ENCODE measurements around the gene IPO8. TPM values are rescaled to one million over a fixed set of nuclear protein-coding genes. Genes with fewer than 3 reads are reported as not detected.

IPO8 gene
- 24.3 TPM for total RNA-seq
- long read RNA-seq, full-length matches to known transcripts: 3 of 11 reads
- long read RNA-seq, partial matches to known transcripts: 5 of 11 reads
- long read RNA-seq, other reads (novel, unspliced or antisense): 3 of 11 reads

DNA sequence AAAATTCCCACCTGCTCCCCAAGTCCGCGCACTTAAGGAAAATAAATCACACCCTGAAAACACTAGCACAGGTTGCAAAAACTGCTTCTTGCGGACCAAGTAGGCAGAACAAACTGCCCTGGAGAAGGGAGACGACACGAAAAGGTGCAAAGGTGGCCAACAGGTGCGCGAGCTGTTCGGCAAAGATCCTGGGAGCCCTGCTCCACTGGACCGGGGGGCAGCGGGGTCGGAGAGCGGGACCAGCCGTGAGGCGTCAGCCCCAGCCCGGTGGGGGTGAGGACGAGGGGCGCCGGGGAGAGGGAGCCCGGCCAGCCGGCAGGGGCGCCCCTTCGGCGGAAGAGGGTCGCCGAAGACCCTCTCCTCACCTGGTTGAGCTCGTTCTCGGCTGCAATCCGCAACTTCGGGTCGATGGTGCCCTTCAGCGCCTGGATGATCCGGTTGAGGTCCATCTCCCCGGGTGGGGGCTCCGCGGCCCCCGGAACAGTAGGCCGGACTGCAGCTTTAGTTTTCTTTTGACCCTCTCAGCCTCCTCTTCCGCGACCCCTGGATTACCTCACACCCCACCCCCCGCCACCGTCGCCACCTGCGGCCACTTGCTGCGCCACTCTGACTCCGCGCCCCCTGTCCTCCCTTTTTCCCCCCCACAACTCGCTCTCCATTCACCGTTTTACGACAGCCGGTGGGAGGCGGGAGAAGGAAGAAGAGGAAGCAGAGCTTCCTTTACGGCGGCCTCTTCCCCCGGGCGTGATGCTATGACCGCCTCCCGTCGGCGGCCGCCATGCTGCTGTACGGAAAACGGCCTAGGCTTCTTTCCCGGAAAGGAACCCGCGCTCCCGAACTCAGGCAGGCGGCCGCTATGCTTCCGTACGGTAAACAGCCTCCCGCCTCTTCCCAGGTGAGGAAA, at the start of gene IPO8:
TSS of gene IPO8 (minus strand) at position 671 of the 904 bp plus-strand sequence. CDS start at position 449, 222 bp downstream.
- intact Hi-C loops (cut with DNase I): loop anchor here (5.0 kb wide), 2 partner anchors 57 to 112 kb away; partner anchors contain the start of gene CAPRIN2

DNA sequence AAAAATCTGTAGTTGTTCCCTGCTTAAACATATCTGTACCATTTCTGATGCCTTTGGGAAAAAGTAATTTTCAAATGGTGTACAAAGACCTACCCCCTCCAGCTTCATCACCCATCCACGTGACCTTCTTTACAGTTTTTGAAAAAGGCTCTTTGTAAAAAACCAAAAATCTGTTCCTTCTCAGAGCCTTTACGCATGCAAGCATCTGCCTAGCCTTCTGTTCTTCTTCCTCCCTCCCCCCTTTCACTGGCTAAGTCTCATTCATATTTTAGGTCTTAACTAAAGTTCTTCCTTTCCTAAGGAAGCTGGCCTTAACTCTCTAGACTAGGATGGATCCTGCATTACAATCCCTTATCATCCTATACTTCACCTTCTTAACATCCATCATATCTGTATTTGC, 48.7 kb upstream of the IPO8 start:
- no peak for DNase-seq (ENCODE audit: low spot score)
- intact Hi-C loops (cut with DNase I): no loop called here

More for the DNA sequence above, at the start of gene IPO8:
- DNase-seq (ENCODE audit: low spot score): peak; percentile 95

DNA sequence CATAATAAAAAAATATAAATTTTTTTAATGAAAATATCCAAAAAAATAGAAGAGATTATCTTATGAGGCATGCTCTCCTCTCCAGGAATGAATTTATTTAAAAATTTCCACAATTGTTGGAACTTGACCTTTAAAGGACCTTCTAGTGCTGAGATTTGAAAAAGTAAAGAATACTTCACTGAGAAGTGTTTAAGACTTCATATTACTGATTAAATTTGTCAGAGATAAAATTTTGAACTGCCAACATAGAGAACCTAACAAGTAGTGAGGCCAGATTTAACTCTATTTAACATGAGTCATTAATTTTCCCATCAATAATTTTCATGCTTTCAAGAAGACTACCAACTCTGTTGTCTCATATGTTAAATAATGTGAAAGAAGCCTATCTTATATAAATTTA, 44.6 kb upstream of the IPO8 start:
- intact Hi-C loops (cut with DNase I): no loop called here
- no peak for DNase-seq (ENCODE audit: low spot score)

DNA sequence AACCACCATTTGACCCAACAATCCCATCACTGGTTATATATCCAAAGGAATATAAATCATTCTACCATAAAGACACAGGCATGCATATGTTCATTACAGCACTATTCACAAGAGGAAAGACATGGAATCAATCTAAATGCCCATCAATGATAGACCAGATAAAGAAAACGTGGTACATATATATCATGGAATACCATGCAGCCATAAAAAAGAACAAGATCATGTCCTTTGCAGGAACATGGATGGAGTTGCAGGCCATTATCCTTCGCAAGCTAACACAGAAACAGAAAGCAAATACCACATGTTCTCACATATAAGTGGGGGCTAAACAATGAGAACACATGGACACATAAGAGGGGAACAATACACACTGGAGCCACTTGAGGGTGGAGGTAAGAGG, 43.4 kb upstream of the IPO8 start:
- intact Hi-C loops (cut with DNase I): no loop called here
- no peak for DNase-seq (ENCODE audit: low spot score)

DNA sequence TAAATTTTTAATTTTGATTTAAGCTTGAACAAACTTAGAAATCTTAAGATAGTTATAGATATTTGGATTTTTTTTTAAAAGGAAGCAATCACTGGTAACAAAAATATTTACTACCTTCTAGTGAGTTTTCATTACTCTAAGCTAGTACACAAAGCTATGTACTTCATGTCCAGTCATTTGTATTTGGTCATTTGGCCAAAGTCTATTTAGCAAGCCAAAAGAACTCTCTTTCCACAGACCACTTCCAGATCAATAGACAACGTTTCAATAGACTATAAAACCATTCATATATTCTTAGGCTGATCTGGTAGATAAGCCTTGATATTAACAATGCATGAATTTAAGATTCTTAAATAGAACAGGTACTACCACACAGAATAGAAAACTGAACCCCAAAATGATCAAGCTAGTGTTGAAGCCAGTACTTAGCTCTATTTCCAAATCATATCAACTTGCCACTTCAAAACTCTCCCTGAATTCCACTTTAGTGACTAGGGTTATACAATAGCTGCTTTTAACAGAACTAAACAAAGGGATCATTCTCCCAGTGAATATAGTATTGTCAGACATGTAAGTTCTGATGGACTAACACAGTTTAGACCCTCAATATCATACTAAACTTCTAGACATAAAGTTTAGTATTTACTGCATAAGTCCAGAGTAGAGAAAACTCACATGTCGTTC, 37.4 kb upstream of the IPO8 start:
- DNase-seq (ENCODE audit: low spot score): no peak
- intact Hi-C loops (cut with DNase I): no loop called here

DNA sequence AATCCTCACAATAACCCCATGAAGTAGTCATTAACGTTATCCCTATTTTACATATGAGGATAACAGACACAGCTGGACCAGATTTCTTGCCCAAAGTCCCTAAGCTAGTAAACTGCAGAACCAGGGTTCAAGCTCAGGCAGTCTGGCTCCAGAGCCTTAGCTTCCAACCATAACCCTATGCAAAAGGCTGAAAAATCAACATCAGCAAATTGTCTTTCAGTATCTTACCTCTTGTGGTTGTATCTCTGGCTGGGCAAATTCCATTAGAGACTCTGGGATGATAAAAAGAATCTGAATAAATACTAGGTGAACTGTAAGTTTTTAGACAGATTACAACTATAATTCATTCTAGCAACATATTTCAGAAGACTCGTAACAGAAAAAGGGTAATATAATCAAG, 34.3 kb upstream of the IPO8 start:
- DNase-seq (ENCODE audit: low spot score): no peak
- intact Hi-C loops (cut with DNase I): no loop called here

DNA sequence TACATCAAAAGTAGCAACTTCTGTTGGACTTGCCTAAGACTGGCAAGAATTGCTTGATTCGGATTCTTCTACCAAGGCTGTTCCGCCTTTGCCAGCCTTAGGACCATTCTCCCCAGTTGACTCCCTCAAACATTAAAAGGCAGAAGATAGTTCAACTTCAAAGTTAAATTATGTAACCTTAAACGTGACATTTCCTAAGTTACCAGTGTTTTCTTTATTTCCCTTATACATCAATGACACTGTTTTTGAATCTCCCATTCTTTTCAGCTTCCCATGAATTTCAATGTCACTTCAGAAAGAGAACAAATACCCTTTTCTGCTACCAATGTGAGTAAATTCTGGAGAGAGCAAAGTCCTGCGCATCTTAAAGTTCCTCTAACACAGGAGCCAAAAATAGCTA, 33.9 kb upstream of the IPO8 start:
- DNase-seq (ENCODE audit: low spot score): no peak
- intact Hi-C loops (cut with DNase I): no loop called here

DNA sequence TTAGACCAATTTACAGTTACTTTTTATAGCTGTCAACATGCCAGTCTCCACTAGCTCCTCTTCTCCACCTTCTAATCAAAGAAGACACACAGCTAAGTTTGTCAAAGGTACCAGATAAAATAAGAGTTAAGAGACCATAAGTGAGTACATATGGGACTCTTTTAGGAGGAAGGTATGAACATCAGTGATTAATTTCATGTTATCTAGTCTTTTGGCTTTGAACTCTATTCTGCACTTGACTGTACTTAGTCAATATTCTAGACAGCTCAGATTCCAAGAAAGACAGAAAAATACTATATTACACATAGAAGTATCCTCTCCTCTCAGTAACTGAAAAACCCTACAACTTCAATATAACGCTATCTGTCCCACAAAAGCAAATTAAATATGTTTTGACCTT, 31.0 kb upstream of the IPO8 start:
- intact Hi-C loops (cut with DNase I): no loop called here

DNA sequence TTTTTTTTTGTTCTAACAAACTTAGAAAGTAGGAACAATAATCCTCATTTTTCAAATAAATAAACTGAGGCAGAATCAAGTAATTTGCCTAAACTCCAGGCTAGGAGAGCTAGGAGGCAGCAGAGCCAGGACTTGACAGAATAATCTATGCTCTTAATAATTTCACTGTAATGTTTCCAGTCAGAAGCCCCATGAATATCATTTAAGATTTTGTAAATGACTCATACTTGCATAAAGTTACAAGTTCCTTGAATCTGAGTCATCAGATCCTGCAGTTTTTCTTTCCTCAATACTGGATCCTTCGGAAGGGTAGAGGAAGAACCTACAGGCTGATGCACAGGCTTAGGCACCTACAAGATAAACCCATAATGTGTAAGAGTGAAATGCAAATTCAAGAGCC, 30.1 kb upstream of the IPO8 start:
- intact Hi-C loops (cut with DNase I): no loop called here
- no peak for DNase-seq (ENCODE audit: low spot score)

More for the DNA sequence above, 31.0 kb upstream of the IPO8 start:
- DNase-seq (ENCODE audit: low spot score): no peak

DNA sequence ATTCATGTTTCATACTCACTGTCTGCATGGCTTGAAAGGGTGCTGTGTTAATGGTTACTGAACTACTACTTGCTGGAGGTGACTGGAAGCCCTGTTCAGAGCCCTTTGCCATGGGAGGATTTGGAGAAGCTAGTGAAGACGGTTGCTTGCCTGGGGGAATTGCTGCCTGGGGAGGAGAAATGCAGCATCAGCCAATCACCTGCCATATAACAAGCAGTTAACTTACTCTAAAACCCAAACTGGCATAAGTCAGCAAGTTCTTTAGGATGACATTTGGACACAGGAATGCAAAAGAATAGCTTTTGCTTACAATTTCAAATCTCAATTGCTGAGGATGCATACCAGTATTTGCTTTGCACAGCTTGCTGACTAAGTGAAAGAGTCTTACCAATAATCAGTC, 23.4 kb upstream of the IPO8 start:
- DNase-seq (ENCODE audit: low spot score): no peak
- intact Hi-C loops (cut with DNase I): no loop called here

DNA sequence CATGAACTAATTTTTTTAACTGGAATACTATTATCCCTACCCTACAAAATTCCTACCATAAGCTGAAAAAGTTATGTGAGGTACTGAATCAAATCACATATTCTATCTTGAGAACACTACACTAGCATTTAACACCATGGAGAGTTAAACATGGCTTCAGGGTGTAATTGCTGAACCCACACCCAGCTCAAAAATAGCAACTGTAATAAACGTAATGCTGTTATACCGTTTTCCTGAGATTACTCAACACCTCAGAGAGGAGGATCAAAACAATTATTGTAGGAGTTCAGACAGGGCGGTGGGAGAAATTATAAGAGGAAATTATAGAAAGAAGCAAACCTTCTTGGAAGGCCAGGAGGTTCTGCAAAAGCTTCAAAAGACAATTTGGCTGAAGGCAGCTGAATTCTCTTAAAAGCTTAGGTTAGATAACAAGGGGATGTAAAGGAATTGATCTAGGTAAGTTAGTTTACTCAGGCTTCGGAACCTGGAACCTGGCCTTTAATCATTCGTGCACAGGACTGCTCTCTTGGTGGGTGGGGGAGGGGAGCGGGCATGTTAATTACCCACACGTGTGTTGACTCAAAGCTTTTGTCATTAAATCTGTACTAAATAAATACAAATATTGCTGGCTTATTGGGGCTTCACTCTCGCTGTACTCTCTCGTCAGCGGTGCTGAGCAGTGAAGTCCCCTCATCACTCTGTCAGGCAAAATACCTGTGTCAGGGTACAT, 12.1 kb upstream of the IPO8 start:
- DNase-seq (ENCODE audit: low spot score): no peak
- intact Hi-C loops (cut with DNase I): no loop called here

DNA sequence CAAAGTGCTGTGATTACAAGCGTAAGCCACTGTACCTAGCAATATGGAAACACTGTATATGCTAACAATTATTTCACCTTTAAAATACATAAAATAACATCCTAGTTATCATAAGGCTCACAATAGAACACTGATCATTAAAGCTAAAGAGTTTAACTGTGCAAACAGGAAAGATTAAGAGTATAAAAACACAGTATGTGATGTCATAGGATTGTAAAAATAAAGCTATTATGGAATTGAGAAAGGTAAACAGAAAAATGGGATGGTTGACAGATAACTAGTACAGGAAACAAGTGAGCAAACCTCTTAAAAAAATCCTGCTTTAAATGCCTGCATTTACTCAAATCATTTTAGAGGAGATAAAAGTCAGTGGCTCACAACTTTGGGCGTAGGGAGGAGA, 10.8 kb upstream of the IPO8 start:
- no peak for DNase-seq (ENCODE audit: low spot score)
- intact Hi-C loops (cut with DNase I): no loop called here

DNA sequence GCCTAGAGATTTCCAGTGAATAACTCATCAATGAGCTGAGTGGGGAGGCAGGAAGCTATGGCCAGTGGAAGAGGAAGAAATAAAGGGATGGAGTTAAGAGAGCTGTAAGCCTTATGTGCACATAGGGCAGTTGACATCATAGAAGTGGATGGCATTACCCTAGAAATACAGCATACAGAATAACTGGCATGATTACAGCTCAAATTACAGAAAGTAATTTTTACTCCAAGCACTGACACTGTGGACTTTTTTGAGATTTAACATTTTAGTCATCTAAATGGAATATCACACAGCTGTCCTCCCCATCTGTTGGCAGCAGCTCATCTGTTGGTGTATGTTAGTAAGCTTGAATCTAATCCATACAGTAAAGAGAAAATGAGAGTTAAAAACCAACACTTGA, 5.4 kb upstream of the IPO8 start:
- no peak for DNase-seq (ENCODE audit: low spot score)
- intact Hi-C loops (cut with DNase I): no loop called here

DNA sequence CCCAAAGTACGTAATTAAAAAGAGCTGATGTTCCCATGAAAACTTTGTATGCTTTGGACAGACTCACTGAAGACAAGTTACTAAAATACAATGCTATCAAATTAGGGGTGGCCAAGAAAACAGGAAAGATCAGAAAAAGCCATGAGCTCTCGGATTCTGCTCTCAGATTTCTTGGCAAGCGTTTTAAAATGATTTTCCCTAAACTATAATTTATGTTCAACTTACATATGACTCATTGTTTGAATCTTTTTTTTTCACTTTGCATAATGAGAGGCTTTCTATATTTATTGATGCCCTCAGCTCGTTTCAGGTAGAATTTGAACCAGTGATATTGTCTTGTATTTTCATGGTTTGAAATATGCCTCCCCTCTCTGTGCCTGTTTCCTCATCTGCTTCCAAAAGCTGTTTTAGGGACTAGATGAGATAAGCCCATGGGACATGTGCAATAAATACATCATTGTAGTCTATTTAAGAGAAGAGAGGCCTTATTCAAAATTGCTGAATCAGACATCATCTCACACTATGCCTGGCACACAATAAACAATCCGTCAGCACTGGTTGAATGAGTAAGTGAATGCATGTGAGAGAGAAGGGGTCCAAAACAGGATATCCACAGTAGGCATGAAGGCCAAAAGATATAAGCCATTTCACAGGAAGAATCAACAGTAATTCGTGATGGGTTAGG, 4.7 kb upstream of the IPO8 start:
- intact Hi-C loops (cut with DNase I): no loop called here
- DNase-seq (ENCODE audit: low spot score): no peak

DNA sequence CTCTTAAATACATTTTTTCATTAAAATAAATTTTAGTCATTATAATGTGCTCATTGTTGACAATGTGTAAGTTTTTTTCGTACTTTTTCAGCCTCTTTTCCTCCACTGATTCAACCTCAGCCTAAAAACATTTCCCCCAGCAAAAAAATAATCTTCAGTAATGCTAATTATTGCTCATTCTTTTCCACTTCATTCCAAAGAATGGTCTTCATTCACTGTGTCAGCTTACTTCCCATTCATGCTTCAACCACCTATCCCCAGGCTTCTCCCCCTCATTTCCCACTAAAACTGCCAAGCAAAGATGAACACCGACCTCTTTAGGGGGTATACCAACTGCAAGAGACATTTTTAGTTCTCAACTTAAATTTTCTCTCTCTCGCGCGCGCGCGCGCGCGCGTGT, 2.7 kb upstream of the IPO8 start:
- DNase-seq (ENCODE audit: low spot score): no peak
- intact Hi-C loops (cut with DNase I): loop anchor here (5.0 kb wide), 2 partner anchors 54 to 109 kb away; partner anchors contain the start of gene CAPRIN2

DNA sequence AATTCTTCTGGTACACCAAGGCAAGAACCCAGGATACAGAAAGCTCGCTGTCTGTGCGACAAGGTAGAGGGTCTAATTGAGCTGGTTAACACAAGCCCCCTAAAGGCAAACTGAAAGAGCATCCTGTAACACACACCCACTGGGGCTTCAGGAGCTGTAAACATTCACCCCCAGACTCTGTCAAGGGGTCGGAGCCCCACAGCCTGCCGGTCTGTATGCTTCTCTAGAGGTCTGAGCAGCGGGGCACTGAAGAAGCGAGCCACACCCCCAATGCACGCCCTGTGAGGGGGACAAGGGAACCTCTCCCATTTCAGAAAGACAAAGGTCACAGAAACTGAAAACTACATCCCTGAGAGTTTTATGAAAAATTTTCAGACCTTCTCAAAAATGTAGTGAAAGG, 1.3 kb upstream of the IPO8 start:
- no peak for DNase-seq (ENCODE audit: low spot score)
- intact Hi-C loops (cut with DNase I): loop anchor here (5.0 kb wide), 2 partner anchors 55 to 110 kb away; partner anchors contain the start of gene CAPRIN2

DNA sequence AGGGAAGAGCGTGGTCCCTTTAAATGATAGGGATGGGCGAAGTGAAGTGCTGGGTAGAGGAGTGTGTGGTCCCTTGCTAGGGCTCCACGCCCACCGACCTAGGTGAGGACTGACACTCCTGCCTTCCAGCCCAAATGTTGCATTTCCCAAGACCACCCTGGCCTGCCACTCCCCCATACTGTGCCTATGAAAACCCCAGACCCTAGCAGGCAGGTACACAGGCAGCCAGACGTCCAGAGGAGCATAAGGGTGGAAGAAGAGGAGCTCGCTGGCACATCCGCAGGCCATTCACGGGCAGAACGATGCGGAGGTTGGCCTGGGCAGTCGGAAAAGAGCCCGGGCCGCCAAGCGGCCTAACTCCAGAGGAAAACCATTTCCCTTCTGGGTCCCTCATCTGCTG, 817 bp upstream of the IPO8 start:
- intact Hi-C loops (cut with DNase I): loop anchor here (5.0 kb wide), 2 partner anchors 56 to 111 kb away; partner anchors contain the start of gene CAPRIN2
- no peak for DNase-seq (ENCODE audit: low spot score)

DNA sequence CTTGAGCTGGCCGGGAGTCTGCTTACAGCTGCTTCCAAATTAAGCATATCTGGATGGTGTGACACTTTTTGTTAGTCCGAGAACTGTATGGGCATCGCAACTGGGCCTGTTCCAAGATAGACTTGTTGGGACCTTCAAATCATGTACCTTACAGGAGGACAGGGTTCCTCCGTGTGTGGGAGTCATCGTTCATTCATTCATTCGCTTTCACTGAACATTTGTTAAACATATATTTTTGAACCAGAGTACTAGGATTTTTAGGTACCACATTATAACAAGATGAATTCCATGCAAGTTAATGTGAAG, 387 bp upstream of the IPO8 start:
- intact Hi-C loops (cut with DNase I): loop anchor here (5.0 kb wide), 2 partner anchors 56 to 111 kb away; partner anchors contain the start of gene CAPRIN2
- DNase-seq (ENCODE audit: low spot score): no peak

Measured in cardiac septum (tissue), 1 donor.